ENCODE data around the gene ARX.

Gene ARX

GRCh38 chrX:25016361-25016671 is 551 bp upstream of the ARX start:
- no peak for DNase-seq

- no peak for DNase-seq
Observed at GRCh38 chrX:25014366-25014838, 1.4 kb downstream of the ARX start.

- peak; percentile 10 to 20 for DNase-seq
Observed at GRCh38 chrX:25013632-25014365, 2.0 kb downstream of the ARX start.

GRCh38 chrX:25012793-25013631 is 2.8 kb downstream of the ARX start:
- DNase-seq, result peak; percentile 46 to 50

GRCh38 chrX:25012433-25012735 is 3.4 kb downstream of the ARX start:
- peak; percentile 1 to 22 for DNase-seq

GRCh38 chrX:25011589-25012432 is 4.0 kb downstream of the ARX start:
- no peak for DNase-seq

GRCh38 chrX:25010784-25011588 is 4.8 kb downstream of the ARX start:
- no peak for DNase-seq

- DNase-seq, result no peak
Observed at GRCh38 chrX:25009407-25009806, 6.4 kb downstream of the ARX start.

GRCh38 chrX:25007059-25008053 is 8.4 kb downstream of the ARX start:
- no peak for DNase-seq

GRCh38 chrX:25006586-25007058 is 9.1 kb downstream of the ARX start:
- no peak for DNase-seq

GRCh38 chrX:25005382-25006185 is 10.2 kb downstream of the ARX start:
- DNase-seq, result no peak

- no peak for DNase-seq
Observed at GRCh38 chrX:25005034-25005381, 10.8 kb downstream of the ARX start.

GRCh38 chrX:25004485-25005032 is 11.2 kb downstream of the ARX start:
- no peak for DNase-seq

- DNase-seq, result no peak
Observed at GRCh38 chrX:25004040-25004439, 11.7 kb downstream of the ARX start.

GRCh38 chrX:25003066-25003849 is 12.5 kb downstream of the ARX start:
- DNase-seq, result no peak

GRCh38 chrX:25002661-25003020 is 13.1 kb downstream of the ARX start:
- DNase-seq, result no peak

- no peak for DNase-seq
Observed at GRCh38 chrX:25001808-25002660, 13.7 kb downstream of the ARX start.

- DNase-seq, result no peak
Observed at GRCh38 chrX:24999511-24999910, 16.3 kb downstream of the ARX start.
